HG03439 (cell line): Measurements from ENCODE around the gene NT5DC1.

Experiments
- ATAC-seq: cut with Tn5 transposase; IDR thresholded peaks from one replicate; pipeline ENCODE4 v1.9.1; 2021; ENCODE audit warnings: mild to moderate bottlenecking, moderate library complexity; ENCODE audit not compliant: unreplicated experiment

Gene NT5DC1

DNA sequence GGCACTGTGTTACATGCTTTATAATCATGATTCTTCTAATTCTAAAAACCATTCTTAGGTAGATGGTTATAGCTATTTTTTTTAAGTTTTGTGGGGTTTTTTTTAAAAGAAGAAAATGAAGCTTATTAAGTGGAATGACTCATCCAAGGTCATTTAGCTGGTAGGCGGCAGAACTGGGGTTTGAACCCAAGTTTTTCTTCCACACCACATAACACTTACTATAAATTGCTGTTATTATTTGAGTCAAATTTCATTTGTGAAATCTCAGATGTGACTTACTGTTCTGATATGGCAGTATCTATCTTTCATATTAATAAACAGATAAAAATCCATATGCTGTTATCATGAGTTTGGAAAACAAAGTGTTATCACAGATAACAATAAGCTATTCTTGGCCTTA lies 35.7 kb downstream of the NT5DC1 start:
- no peak for ATAC-seq

DNA sequence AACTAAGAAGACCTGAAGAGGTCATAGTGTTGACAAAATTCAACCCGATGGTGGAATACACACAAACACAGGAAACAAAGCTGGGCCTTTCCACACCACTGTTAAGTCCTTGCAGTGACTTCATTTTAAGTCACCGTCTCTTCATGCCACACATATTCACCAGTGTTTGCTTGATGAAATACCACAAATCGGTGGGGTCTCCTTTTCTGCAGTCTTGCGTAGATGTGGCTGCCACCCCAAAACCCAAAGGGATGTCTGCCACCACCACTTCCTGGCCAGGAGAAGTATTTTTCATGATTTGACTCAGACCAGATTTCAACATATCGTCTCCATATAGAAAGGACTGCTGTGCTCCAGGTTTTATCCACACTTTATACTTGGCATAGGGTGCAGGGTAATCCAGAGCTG lies 36.3 kb downstream of the NT5DC1 start:
- ATAC-seq: no peak

DNA sequence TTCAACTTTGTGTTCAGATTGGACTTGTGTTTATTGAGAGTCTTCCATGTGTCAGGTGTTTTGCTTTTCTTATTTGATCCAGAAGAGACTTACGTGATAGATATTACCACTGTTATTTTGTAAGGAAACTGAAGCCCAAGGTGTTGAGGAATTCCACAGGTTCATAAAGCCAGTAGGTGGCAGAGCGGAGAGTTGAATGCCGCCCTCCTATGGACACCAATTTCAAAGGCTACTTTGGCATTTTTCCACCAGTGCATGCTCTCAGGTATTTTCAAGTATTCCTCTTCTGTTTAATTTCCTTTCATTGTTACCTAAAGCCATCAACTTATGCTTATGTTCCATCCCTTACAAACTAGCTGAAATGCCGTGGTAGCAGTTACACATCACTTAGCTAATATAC lies 39.3 kb downstream of the NT5DC1 start:
- no peak for ATAC-seq

DNA sequence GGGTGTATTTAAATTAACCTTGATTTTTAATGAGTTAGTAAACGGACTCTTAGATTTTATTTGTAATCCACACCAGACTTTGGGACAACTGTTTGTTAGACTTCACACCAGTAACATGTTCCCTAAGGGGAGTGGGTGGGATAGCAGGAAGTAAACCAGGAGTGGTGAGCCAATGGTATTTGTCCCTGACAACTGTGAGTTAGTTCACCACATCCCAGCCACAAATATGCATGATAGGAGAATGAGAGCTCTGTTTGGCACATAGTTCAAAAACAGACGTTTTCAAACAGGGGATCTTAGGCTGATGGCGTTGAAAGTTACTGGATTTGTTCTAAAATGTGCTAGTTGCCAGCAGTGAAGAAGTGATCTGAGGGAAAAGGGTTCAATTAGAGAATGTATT lies 44.0 kb downstream of the NT5DC1 start:
- ATAC-seq: no peak

GRCh38 chr6:116145803-116146675 lies 45.4 kb downstream of the NT5DC1 start:
- ATAC-seq: no peak

- no peak for ATAC-seq
Observed at GRCh38 chr6:116152620-116153019, 52.0 kb downstream of the NT5DC1 start.

DNA sequence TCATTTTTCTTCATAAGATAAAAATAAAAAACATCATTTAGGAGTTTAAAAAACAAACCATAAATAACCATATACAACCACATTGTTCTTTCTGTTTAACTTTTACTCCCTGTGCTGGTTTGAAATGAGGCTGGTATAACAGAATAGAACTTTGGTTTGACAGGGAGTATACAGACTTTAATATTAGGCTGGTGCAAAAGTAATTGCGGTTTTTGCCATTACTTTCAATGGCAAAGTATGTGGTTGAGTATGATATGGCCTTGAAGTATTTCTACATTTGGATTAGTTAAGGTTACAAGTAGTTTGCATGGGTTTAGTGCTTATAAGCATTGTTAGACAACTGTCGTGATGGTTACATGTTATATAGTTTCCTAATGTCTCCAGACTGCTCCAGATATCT lies 54.2 kb downstream of the NT5DC1 start:
- no peak for ATAC-seq

DNA sequence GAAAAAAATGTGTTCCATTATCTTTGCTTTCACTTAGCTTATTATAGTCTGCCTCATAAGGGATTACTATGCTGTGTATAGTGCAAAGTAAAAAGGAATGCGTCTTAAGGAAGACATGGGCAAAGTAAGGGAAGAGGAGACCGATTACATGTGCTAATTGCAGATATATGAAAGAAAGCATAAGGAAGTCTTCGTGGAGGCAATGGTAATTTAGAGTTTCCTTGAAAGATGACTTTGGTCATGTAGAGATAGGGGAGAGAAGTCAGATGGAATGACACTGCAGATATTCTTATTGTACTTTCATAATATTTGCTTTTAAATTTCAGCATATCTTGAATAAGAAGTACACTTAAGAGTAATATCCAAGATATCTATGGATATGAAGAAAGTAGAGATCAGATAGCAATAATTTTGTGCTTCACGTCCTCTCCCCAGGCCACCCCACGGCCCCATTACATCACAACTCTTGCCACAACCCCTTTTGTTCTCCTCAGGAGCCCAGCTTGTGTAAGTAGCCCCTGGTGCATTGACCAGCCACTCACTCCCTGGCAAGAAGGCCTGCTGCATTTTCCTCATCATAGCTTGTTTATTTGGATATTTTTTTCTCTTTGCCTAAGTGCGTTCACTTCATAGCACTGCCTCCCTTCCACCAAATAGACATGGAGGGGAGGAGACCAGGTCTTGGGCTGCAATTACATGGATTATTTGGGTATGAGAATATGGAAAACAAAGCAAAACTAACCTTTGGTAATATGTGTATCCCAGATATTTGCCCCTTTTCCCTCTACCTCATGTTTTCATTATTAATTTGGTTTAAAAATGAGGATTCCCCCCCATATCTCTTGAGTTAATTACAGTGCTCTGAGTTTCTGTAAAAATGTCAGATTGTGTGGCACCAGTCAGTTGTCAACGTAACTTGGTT lies 56.0 kb downstream of the NT5DC1 start:
- ATAC-seq: no peak

DNA sequence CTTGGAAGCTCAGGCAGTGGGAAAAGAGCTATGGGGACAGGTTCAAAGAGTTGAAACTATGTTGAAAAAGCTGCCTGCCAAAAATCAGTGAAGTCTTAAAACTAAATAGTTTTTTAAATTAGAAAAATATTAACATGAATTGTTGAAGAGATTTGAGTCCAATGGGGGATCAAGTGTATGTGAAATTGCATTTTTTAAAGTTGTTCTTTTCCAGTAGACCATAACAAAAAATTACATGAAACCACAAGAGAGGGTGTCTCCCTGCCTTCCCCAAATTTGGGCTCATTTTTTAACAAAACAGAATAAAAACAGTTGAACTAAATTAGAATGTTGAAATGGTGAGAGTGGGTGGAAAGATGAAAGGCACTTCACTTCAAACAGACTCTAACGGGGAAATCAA lies 56.7 kb downstream of the NT5DC1 start:
- no peak for ATAC-seq

DNA sequence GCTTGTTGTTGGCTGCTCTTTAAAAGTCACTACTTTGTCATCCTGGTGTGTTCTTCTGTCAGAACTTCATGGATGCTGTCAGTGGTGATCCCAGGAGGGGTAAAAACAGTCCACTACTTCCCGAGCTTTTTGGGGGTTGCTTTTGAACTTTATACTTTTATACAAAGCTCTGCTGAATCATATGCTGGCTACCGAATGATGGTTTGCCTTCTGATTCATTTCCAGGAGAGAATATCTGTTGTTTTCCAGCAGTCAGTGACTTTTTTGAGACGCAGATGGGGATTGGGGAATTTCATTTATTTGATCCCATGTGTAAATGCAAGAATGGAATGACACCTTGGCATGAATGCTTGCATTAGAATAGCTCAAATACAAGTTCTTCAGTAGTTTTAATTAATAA lies 58.0 kb downstream of the NT5DC1 start:
- no peak for ATAC-seq

DNA sequence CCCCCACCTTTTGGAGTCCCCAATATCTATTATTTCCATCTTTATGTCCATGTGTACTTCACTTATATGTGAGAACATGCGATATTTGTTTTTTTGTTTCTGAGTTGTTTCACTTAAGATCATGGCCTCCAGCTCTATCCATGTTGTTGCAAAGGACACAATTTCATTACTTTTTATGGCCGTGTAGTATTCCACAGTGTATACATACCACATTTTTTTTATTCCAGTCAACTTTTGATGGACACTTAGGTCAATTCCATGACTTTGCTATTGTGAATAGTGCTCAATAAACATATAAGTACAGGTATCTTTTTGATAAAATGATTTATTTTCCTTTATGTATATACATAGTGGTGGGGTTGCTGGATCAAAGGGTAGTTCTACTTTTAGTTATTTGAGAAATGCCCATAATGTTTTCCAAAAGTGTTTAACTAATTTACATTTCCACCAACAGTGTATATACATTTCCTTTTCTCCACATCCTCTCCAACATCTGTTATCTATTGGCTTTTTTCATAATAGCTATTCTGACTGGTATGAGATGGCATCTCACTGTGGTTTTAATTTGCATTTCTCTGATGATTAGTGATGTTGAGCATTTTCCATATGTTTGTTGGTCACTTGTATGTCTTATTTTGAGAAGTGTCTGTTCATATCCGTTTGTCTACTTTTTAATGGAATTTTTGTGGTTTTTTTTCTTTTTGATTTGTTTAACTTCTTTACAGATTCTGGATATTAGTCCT lies 59.3 kb downstream of the NT5DC1 start:
- no peak for ATAC-seq

- no peak for ATAC-seq
Observed at GRCh38 chr6:116165596-116165995, 64.9 kb downstream of the NT5DC1 start.

GRCh38 chr6:116166369-116166768 lies 65.7 kb downstream of the NT5DC1 start:
- ATAC-seq: no peak

GRCh38 chr6:116168148-116168547 lies 67.5 kb downstream of the NT5DC1 start:
- ATAC-seq: no peak

DNA sequence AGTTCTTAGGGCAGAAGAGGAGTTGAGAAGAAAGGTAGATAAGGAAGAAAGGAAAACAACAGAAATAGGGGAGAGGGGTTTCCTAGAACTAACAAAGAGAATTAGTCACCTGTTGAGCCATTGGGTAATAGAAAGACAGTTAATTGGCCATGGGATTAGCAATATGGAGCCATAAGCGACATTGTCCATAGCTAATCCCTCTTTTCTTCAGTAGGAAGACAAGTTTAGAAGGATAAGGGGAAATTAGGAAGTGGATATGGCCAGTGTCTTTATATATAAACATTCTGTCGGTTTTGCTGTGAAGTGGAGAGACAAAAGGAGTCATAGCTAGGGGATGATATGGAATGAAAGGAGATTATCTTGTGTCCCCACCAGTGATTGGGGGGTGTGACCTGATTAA lies 69.2 kb downstream of the NT5DC1 start:
- ATAC-seq: no peak

DNA sequence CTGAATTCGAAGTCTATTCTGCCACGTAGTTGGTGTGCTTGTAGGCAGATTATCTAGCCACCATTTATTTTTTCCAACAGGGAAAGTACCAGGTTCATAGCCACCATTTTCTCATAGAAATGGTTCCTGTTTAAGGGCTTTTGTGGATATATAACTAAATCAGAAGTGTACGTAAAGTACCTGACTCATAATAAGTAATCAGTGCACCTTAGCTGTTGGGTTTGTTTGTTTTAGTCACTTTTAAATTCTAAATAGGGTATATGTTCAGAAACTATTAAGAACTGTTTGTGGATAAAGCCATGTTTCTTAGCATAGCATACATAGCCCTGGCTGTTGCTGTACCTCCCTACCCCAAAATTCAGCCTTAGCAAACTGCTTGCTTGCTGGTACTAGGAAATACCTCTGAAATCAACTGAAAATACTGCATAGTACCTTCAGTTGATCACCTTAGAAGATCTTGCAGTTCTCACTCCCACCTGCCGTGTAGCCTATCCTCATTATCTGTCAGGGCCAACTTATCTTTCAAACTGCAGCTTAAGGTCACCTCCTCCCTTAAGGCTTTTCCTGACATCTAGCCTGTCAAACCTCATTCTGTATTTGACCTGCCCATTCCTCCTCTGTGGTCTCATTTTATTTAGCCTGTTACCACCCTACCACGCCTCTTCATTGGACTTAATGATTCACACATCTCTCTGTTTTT lies 69.9 kb downstream of the NT5DC1 start:
- no peak for ATAC-seq

GRCh38 chr6:116173928-116174327 lies 73.3 kb downstream of the NT5DC1 start:
- ATAC-seq: no peak

GRCh38 chr6:116175344-116175743 lies 74.7 kb downstream of the NT5DC1 start:
- ATAC-seq: no peak

GRCh38 chr6:116176596-116176995 lies 75.9 kb downstream of the NT5DC1 start:
- ATAC-seq: no peak

DNA sequence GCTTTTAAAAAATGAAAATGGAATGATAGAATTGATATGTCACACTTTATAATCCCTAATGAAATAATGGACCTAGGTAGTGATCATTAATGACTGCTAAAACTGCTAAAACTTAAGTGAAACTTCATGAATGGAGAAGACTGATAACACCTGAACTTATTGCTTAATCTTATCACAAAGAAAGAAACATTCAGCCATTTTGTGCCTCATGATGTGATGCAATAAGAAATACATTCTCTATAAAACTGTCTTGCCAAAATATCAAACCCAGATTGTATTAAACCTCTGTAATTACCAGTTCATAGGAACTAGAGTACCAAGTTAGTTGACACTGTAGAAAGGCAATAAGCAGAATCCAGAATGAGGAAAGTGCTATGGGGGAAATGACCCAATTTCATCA lies 79.7 kb downstream of the NT5DC1 start:
- ATAC-seq: no peak

DNA sequence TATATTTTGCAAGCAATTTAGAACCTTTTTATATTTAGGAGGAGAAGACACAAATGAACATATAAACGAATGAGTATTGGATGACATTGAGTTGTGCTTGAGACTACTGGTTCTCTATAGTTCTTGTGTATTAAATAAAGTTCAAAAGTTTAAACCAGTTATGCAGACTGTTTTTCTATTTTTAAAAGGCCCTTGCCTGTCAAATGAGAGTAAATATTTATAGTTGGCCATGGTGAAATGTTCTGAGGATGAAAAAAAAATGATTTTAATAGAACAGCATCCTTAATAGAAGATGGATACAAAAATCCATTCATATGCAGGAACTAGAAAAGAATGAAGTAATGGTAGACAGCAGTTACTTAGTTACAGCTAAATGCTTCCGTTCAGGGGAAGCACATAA lies 88.8 kb downstream of the NT5DC1 start:
- ATAC-seq: no peak
